Gastroesophageal sphincter (tissue), 4 donors: ENCODE data around the gene NOS1AP. TPM values are rescaled to one million over a fixed set of nuclear protein-coding genes. Genes with fewer than 3 reads are reported as not detected.

ENCODE experiments used
- ATAC-seq: fragments of 150-250 bp; one replicate; pipeline ENCODE4 v1.9.1; 2016; ENCODE audit warnings: mild to moderate bottlenecking, moderate library complexity
- H3K27ac ChIP-seq, 4 donors: fragments of 200-600 bp; sonication (generic) in 3 of 4; 1 replicate in 3 of 4; 2 replicates in 1 of 4; pipeline ENCODE4 v1.5.1; 2016 to 2019
- H3K27me3 ChIP-seq: fragments of 200-600 bp; sonication (generic); one replicate; pipeline ENCODE4 v1.5.1; 2019
- H3K36me3 ChIP-seq, 2 donors: fragments of 200-600 bp; sonication (generic); one replicate each; pipeline ENCODE4 v1.5.1; 2019; ENCODE audit warnings: control low read depth in 1 of 2
- H3K4me1 ChIP-seq, 3 donors: fragments of 200-600 bp; sonication (generic); 1 replicate in 2 of 3; 2 replicates in 1 of 3; pipeline ENCODE4 v1.5.1; 2016 to 2019; ENCODE audit warnings: control low read depth in 2 of 3
- H3K4me3 ChIP-seq, 2 donors: fragments of 200-600 bp; sonication (generic); one replicate each; pipeline ENCODE4 v1.5.1; 2019; ENCODE audit warnings: mild to moderate bottlenecking in 1 of 2, moderate library complexity in 1 of 2
- H3K9me3 ChIP-seq, 3 donors: fragments of 200-600 bp; sonication (generic); one replicate each; pipeline ENCODE4 v1.5.1; 2017 to 2019; ENCODE audit warnings: control low read depth in 2 of 3
- CTCF ChIP-seq, 4 experiments: fragments of 200-600 bp in 2 of 4; fragments of 450-650 bp in 2 of 4; sonication (generic) in 1 of 4; IDR thresholded peaks; one replicate each; pipeline ENCODE4 v1.5.1; 2017 to 2019; ENCODE audit warnings: antibody characterized with exemption in 4 of 4, mild to moderate bottlenecking in 2 of 4, moderate library complexity in 2 of 4
- EP300 ChIP-seq: sonication (generic); formaldehyde crosslinking; IDR thresholded peaks from one replicate; pipeline ENCODE4 v1.6.1; 2017; ENCODE audit warnings: antibody characterized with exemption, mild to moderate bottlenecking
- POLR2A ChIP-seq, 2 donors: fragments of 450-650 bp; IDR thresholded peaks; one replicate each; pipeline ENCODE4 v1.6.1; 2017; ENCODE audit warnings: antibody characterized with exemption in 2 of 2, mild to moderate bottlenecking in 2 of 2, moderate library complexity in 1 of 2
- POLR2AphosphoS5 ChIP-seq: sonication (generic); formaldehyde crosslinking; IDR thresholded peaks from one replicate; pipeline ENCODE4 v1.6.1; 2017; ENCODE audit warnings: antibody characterized with exemption
- WGBS, 2 donors: methylation state at CpG; one replicate each; pipeline ENCODE4 v1.1.5; 2018; ENCODE audit warnings: low coverage in 1 of 2; 5-methylcytosine and 5-hydroxymethylcytosine counted together
- total RNA-seq, 4 donors: library from RNA; depleted of rRNA; stranded (reverse); fragments of >200 nt; gene quantifications; one replicate each; pipeline ENCODE4 v1.1.0, GENCODE V29; 2016

NOS1AP gene
- total RNA-seq, 4 donors from 2014 or later, result 3.5 to 7.8 (median 4.1) TPM

GRCh38 chr1:162367772-162368171 is 298.3 kb downstream of the NOS1AP start:
- Histone ChIP-seq H3K9me3 (no peaks in the 10 kb centered on the region), H3K27me3 (no peaks in the 10 kb centered on the region), H3K4me3 (no peak overlapping the region), H3K36me3 (peaks cover 0 to 26% of the 10 kb centered on the region in 2 donors), H3K4me1 (no peaks in the 10 kb centered on the region), H3K27ac (no peak overlapping the region)
- WGBS, 2 donors, result 87 to 90% methylated on average over 8 to 10 of the region's 10 CpGs
- no peak for ATAC-seq
- TF ChIP-seq POLR2AphosphoS5, result no peak
- no peak for TF ChIP-seq POLR2A (IDR thresholded peaks at IDR 0.05)
- no peak for TF ChIP-seq EP300

- H3K4me1 ChIP-seq, result no peaks in the 10 kb centered on the region
- no peaks in the 10 kb centered on the region for H3K9me3 ChIP-seq
- TF ChIP-seq POLR2A (IDR thresholded peaks at IDR 0.05) (no peak), EP300 (no peak), CTCF (IDR thresholded peaks at IDR 0.05) (no peak), POLR2AphosphoS5 (no peak)
- ATAC-seq, result no peak
- H3K4me3 ChIP-seq, result no peak overlapping the region
- peaks cover 0 to 26% of the 10 kb centered on the region in 2 donors for H3K36me3 ChIP-seq
- H3K27ac ChIP-seq, result no peak overlapping the region
- no peaks in the 10 kb centered on the region for H3K27me3 ChIP-seq
- 79 to 89% methylated on average over 3 of the region's 4 CpGs for WGBS, 2 donors
Measured at GRCh38 chr1:162368451-162368850, 299.0 kb downstream of the NOS1AP start.

- no peak for ATAC-seq
- 96 to 100% methylated on average over 2 to 5 of the region's 7 CpGs for WGBS, 2 donors
- Histone ChIP-seq H3K4me1 (no peaks in the 10 kb centered on the region), H3K27ac (no peak overlapping the region), H3K27me3 (no peaks in the 10 kb centered on the region), H3K4me3 (no peak overlapping the region), H3K36me3 (peaks cover 0 to 26% of the 10 kb centered on the region in 2 donors), H3K9me3 (no peaks in the 10 kb centered on the region)
- TF ChIP-seq POLR2AphosphoS5 (no peak), CTCF (IDR thresholded peaks at IDR 0.05) (no peak)
Measured at GRCh38 chr1:162369571-162369970, 300.1 kb downstream of the NOS1AP start.

- no peaks in the 10 kb centered on the region for H3K4me1 ChIP-seq
- no peak for ATAC-seq
- 93 to 100% methylated on average over 1 of the region's 1 CpG for WGBS, 2 donors
- H3K36me3 ChIP-seq, result peaks cover 0 to 24% of the 10 kb centered on the region in 2 donors
- no peaks in the 10 kb centered on the region for H3K27me3 ChIP-seq
- no peak overlapping the region for H3K4me3 ChIP-seq
- H3K27ac ChIP-seq, result no peak overlapping the region
- TF ChIP-seq CTCF (IDR thresholded peaks at IDR 0.05) (no peak), POLR2A (IDR thresholded peaks at IDR 0.05) (no peak), POLR2AphosphoS5 (no peak), EP300 (no peak)
- no peaks in the 10 kb centered on the region for H3K9me3 ChIP-seq
Measured at GRCh38 chr1:162370161-162370560, 300.7 kb downstream of the NOS1AP start.

- no peak for ATAC-seq
- H3K9me3 ChIP-seq, result no peaks in the 10 kb centered on the region
- TF ChIP-seq EP300, result no peak
- TF ChIP-seq POLR2A (IDR thresholded peaks at IDR 0.05), result no peak
- TF ChIP-seq POLR2AphosphoS5, result no peak
- no peak for TF ChIP-seq CTCF (IDR thresholded peaks at IDR 0.05)
- no peak overlapping the region for H3K4me3 ChIP-seq
- H3K27ac ChIP-seq, result no peak overlapping the region
- 81 to 83% methylated on average over 1 to 3 of the region's 3 CpGs for WGBS, 2 donors
- H3K27me3 ChIP-seq, result no peaks in the 10 kb centered on the region
- peaks cover 0 to 18% of the 10 kb centered on the region in 2 donors for H3K36me3 ChIP-seq
- H3K4me1 ChIP-seq, result no peaks in the 10 kb centered on the region
Measured at GRCh38 chr1:162370721-162371120, 301.2 kb downstream of the NOS1AP start.
